ENCODE measurements around the gene HS3ST6. TPM values are rescaled to one million over a fixed set of nuclear protein-coding genes. Genes with fewer than 3 reads are reported as not detected.
A peak's percentile ranks its signal among the peaks of the same experiment; 100 is the strongest.
"Not testable (repeated sequence)": the region's sequence is repeated elsewhere in the genome, so short reads cannot be mapped to it uniquely, and the experiment has no call there.

Gene HS3ST6
- total and polyA plus RNA-seq, 2 experiments from 2014 or later: 0.41 TPM; not detected in 1

GRCh38 chr16:1964506-1965395, 46.5 kb upstream of the HS3ST6 start, which contains the start of gene RPS2:
Gene RPS2, minus strand, starts transcription at chr16:1964826. Its CDS starts 201 bp downstream, at chr16:1964625.
- WGBS (ENCODE audit: low lambda C conversion rate, missing lambda C conversion rate): 1% methylated on average over 83 of the region's 97 CpGs
- H3K27me3 ChIP-seq: no peaks in the 10 kb centered on the region
- no peaks in the 10 kb centered on the region for H3K9me3 ChIP-seq (ENCODE audit: low read depth)
- H3K4me3 ChIP-seq: peak within 1 kb of the TSS; percentile 57
- H3K27ac ChIP-seq: peak within 1 kb of the TSS; percentile 96
- H3K4me1 ChIP-seq (ENCODE audit: insufficient read depth): peaks cover 16% of the 10 kb centered on the region
- no peaks in the 10 kb centered on the region for H3K9me2 ChIP-seq (replicated peaks; ENCODE audit: insufficient read depth)
- peak within 1 kb of the TSS; percentile 92 for H3K4me2 ChIP-seq
- peak within 1 kb of the TSS; percentile 66 for H2AFZ ChIP-seq
- H4K20me1 ChIP-seq (ENCODE audit: insufficient read depth, poor library complexity, severe bottlenecking): peaks cover 26% of the 10 kb centered on the region
- no peak for TF ChIP-seq CTCF (IDR thresholded peaks at IDR 0.05; ENCODE audit: poor library complexity)
- no peak for TF ChIP-seq EZH2 (IDR thresholded peaks at IDR 0.05; ENCODE audit: borderline replicate concordance)
- no peak for TF ChIP-seq EZH2phosphoT487 (IDR thresholded peaks at IDR 0.05; ENCODE audit: low read depth, severe bottlenecking, unreplicated experiment)
- peak; percentile 100 for DNase-seq (ENCODE audit: low spot score)
- H3K36me3 ChIP-seq (replicated peaks; ENCODE audit: insufficient read depth, low read depth): no peaks in the 10 kb centered on the region
- peaks cover 41% of the 10 kb centered on the region for H3K79me2 ChIP-seq

GRCh38 chr16:1963806-1964505, 45.7 kb upstream of the HS3ST6 start:
- Histone ChIP-seq H3K79me2 (peaks cover 44% of the 10 kb centered on the region), H3K36me3 (replicated peaks; ENCODE audit: insufficient read depth, low read depth) (no peaks in the 10 kb centered on the region), H3K9me2 (replicated peaks; ENCODE audit: insufficient read depth) (no peaks in the 10 kb centered on the region), H3K9me3 (ENCODE audit: low read depth) (no peaks in the 10 kb centered on the region), H4K20me1 (ENCODE audit: insufficient read depth, poor library complexity, severe bottlenecking) (peaks cover 26% of the 10 kb centered on the region), H3K27ac (peak overlapping the region; percentile 87), H3K27me3 (no peaks in the 10 kb centered on the region), H3K4me2 (peak overlapping the region; percentile 92), H3K4me3 (peak overlapping the region; percentile 57), H2AFZ (no peak overlapping the region), H3K4me1 (ENCODE audit: insufficient read depth) (peaks cover 18% of the 10 kb centered on the region)
- 3% methylated on average over 32 of the region's 44 CpGs for WGBS (ENCODE audit: low lambda C conversion rate, missing lambda C conversion rate)
- DNase-seq (ENCODE audit: low spot score): peak; percentile 60
- TF ChIP-seq CTCF (IDR thresholded peaks at IDR 0.05; ENCODE audit: poor library complexity) (peak; percentile 5), EZH2 (IDR thresholded peaks at IDR 0.05; ENCODE audit: borderline replicate concordance) (no peak)

GRCh38 chr16:1962161-1963153, 44.2 kb upstream of the HS3ST6 start:
- H3K4me3 ChIP-seq; H3K36me3 ChIP-seq (replicated peaks; ENCODE audit: insufficient read depth, low read depth); H3K27ac ChIP-seq; H2AFZ ChIP-seq; H3K27me3 ChIP-seq; H3K9me2 ChIP-seq (replicated peaks; ENCODE audit: insufficient read depth); DNase-seq (ENCODE audit: low spot score); H3K9me3 ChIP-seq (ENCODE audit: low read depth): not testable (repeated sequence)
- H3K79me2 ChIP-seq: peaks cover 44% of the 10 kb centered on the region
- peaks cover 19% of the 10 kb centered on the region for H3K4me1 ChIP-seq (ENCODE audit: insufficient read depth)
- peak overlapping the region; percentile 92 for H3K4me2 ChIP-seq
- H4K20me1 ChIP-seq (ENCODE audit: insufficient read depth, poor library complexity, severe bottlenecking): peaks cover 26% of the 10 kb centered on the region
- 90% methylated on average over 37 of the region's 37 CpGs for WGBS (ENCODE audit: low lambda C conversion rate, missing lambda C conversion rate)
